Measurements from ENCODE around the gene CD276.
"Not testable (repeated sequence)": the region's sequence is repeated elsewhere in the genome, so short reads cannot be mapped to it uniquely, and the experiment has no call there.

Gene CD276

DNA sequence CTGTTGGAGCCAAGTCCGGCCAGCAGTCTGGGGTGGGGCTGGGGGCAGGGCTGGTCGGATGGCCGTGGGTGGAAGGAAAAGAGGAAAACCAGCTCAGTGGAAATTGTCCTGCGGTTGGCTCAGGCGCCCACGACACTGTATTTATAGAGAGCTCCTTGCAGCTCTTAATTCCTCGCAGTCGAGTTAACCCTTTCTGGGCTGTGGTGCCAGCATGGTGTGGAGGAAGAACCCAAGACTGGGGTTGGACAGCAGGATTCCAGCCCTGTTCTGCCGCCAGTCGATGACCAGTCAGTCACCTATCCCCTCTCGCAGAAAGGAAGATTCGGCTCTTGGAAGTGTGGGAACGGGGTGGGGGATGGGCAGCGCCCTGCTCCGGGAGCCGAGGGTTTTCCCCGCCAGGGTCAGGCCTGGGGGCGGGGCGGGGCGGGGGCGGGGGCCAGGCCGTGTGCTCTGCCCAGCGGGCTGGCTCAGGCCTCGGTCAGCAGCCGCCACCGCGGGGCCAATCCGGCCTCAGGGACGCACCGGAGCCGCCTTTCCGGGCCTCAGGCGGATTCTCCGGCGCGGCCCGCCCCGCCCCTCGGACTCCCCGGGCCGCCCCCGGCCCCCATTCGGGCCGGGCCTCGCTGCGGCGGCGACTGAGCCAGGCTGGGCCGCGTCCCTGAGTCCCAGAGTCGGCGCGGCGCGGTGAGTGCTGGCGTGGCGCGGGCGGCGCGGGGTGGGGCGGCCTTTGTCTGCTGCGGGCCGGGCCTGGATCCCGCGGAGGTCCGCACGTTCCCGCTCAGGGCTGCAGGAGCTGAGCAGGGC, at the start of gene CD276:
TSS of gene CD276 (plus strand) at position 607 of the 804 bp plus-strand sequence. CDS start 15,257 bp downstream, outside the sequence.
- DNase-seq (ENCODE audit: low read depth): no peak

DNA sequence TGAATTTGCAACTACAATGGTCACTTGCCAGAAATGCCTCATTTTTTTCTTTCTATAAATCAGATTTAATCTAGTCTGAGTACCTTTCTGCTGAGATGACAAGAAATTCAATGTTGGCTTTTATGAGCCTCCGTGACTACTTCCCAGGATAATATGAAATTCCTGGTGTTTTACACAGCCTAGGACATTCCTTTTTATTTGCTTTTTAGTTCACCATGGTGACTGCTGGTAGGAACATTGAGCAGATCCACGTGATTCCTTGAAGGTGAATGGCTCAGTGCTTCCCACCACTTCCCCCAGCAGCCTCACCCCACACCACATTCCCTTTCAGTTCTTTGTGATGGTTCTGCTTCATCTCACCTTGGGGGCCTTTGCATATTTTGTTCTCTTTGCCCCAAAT, 46.7 kb upstream of the CD276 start:
- DNase-seq (ENCODE audit: low read depth): no peak

DNA sequence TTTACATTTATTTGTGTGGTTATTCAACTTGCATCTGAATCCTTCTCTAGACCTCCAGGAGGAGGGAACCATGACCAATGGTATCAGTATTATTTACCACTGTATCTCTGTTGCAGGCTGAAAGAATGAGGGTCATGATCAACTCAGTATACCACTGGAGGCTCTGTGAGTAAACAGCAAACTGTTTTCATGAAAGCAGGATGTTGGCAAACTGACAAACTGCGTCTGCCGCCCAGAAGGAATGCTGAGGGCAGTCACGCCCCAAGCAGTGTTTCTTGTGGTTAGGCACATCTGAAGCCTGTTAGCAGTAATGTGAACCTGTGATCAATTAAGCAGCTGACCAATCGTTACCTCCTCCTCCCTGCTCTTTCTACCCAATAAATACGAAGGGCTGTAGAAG, 44.7 kb upstream of the CD276 start:
- not testable (repeated sequence) for DNase-seq (ENCODE audit: low read depth)

DNA sequence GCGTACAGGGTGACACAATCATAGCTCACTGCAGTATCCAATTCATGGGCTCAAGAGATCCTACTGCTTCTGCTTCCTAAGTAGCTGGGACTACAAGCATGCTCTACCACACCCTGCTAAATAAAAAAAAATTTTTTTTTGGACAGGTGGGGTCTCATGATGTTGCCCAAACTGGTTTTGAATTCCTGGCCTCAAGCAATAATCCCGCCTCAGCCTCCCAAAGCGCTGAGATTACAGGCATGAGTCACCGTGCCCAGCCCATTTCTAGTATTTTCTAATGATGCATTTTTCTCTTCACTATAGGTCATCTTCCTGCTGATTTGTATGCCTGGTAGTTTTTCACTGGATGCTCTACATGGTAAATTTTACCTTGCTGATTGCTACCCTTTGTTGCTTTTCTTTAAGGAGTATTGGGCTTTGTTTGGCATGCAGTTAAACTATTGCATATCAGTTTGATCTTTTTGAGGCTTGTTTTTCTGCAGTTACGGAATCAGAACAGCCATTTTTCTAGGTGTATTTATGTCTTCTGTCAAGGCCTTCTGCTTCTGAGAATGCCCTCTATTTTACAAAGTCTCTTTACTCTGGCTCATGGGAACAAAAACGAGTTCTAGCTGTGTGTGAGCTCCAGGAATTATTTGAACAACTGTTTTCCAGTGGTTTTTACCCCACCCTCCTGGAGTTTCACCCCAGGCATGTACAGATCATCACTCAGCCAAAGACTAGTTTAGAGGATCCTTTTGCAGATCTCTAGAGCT, 36.7 kb upstream of the CD276 start:
- DNase-seq (ENCODE audit: low read depth): no peak

DNA sequence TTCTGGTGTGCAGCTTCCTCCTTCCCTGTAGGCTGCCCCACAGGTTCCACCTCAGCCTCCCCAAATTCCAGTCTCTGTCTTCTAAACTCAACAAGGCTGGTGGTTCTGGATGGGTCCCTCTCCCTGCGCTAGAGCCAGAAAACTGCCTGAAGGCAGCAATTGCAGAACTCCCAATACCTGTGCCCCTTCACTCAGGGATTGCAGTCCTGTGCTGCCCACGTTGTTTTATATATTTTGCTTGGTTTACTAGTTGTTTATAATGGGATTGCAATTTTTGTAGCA, 36.2 kb upstream of the CD276 start:
- no peak for DNase-seq (ENCODE audit: low read depth)

DNA sequence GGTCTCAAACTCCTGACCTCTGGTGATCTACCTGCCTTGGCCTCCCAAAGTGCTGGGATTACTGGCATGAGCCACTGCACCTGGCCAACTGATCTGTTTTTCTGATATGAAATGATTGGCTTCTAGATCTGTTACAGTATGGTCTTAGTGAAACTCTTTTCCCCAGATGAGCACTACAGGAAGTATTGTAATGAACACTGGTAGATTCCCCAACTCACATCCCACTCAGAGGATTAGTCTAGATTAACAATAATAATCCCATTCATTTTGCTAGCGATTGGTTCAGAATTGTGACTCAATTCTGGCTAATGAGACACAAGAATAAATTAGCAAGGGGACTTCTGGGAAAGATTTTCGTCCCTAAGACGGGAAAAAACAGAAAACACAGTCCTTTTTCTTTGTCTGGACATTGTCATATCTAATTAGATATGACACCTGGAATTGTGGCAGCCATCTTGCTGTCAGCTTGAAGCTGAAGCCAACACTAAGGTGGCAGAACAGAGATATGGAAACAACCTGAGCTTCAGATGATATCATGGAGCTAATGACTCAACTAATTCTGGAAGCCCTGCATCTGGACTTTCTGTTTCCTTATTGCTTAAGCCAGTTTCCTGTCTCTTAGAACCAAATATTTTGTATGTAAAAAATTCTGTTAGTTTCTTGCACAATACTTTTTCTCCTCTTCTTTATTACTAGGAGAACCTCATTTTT, 33.6 kb upstream of the CD276 start:
- no peak for DNase-seq (ENCODE audit: low read depth)

DNA sequence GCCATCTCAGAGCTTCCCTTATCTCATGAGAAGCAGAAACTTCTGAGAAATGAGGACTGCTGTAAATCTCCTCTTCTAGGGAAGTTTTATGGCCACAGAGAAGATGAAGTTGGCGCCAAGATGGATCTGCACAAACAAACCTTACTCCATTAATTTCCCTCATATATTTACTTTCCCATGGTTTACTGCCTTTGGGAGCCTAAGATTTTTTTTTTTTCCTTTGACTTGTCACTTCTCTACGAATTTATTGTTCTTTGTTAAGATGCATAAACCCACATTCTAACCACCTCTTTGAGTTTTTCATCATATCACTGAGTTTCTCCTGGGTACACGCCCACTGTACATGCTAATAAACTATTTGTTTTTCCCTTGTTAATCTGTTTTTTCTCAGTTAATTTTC, 29.5 kb upstream of the CD276 start:
- DNase-seq (ENCODE audit: low read depth): no peak

DNA sequence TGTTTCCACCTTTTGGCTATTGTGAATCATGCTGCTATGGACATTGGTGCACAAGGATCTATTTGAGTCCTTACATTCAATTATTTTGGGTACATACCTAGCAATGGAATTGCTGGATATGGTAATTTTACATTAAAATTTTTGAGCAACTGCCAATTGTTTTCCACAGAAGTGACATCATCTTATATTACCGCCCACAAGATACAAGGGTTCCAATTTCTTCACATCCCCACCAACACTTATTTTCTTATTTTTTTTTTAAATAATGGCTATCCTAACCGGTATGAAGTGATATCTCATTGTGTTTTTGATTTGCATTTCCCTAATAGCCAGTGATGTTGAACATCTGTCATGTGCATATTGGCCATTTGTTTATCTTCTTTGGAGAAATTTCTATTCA, 28.5 kb upstream of the CD276 start:
- no peak for DNase-seq (ENCODE audit: low read depth)

DNA sequence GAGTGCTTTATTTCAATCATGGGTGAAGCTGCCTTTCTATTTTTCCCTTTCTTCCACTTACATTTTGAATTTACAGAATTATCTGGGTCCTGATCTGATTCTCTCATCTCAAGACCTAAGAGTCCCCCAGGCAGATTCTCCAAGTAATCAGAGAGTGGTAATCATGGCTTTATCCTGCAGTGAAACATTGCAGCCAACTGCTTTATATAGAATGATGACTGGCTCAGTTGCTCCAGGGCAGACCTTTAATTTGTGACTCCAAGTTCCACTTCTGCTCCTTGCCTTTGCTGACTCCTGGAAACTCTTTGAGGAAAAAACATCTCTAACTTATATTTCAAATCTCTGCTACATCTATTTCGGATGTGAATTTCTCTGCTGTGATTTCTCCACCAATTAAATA, 25.5 kb upstream of the CD276 start:
- DNase-seq (ENCODE audit: low read depth): no peak

DNA sequence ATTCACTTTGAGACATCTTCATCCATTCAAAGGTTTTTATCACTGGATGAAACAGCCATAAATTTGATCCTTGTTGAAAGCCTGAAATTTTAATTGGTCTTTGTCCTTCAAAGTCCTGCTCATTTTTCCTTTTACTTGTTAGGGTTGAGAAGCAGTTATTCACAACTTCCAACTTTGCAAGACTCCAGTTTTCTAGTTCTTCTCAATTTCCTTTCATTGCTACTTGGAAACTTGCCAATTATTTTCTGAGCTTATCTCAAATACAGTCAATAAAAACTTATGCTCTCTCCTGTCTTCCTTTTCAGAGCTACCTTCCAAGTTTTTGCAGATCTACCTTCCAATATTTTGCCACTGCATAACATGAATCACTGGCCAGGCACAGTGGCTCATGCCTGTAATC, 23.7 kb upstream of the CD276 start:
- DNase-seq (ENCODE audit: low read depth): no peak

DNA sequence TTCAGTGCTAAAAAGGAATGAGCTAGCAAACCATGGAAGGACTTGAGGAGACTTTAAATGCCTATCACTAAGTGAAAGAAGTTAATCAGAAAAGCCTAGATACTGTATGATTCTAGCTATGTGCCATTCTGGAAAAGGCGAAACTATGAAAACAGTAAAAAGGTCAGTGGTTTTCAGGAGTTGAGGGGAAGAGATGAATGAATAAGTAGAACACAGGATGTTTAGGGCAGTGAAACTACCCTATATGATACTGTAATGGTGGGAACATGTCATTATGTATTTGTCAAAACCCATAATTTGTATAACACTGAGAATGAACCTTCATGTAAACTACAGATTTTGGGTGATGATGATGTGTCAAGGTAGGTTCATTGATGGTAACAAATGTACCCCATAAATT, 9.6 kb upstream of the CD276 start:
- no peak for DNase-seq (ENCODE audit: low read depth)

DNA sequence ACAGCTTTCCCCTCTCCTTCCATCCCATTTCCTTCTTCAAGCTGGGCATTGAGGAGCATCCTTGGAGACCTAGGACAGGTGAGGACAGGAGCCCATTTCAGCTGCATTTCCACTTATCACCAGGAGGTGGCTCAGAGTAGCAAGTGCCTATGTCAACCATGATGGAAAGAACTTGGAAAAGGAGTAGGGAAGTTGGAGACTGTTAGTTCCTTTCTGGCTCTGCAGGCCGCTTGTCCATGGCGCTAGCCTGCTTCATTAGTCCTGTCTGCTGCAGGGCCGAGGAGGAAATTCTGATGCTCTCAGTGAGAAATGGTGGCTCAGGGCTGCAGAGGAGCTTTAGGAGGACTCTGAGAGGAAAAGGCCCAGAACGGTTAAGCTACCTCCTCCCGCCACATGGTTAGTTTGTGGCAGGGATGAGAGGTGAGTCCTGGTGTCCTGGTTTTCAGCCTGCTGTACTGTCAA, 7.0 kb upstream of the CD276 start:
- DNase-seq (ENCODE audit: low read depth): peak; percentile 27

DNA sequence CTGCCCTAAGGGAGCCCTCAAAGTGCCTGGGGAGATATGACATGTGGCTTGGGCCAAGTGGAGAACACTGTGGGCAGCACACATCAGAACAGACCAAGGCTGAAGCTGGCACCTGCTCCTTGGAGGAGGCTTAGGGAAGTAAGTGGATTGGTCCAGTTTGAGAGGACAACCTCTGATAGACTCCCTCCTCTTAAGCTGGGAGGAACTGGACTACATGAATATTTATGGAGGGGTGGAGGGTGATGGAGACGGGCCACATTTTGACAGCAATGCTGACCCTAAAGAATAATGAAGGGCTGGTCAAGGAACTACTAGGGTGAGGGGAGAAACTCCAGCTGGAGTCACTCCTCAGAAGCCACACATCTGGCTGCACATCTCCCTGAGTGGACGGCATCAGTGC, 6.5 kb upstream of the CD276 start:
- DNase-seq (ENCODE audit: low read depth): no peak

DNA sequence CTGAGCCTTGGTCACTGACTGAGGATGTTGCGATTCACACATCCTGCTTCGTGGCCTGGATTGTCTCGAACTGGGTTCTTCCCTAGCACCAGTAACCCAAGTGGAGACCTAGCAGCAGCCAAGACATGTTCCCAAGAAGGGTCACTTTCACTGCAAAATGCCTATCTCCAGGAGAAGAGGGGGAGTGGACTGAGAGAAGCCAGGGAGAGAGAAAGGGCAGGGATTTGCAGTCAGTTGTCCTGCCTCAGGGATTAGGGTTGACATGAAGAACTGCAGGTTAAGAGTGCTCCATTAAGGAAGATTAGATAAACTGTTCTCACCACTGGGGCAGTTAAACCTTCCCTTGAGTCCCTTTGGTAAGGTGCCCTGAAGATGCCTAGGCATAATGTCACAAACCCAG, 5.7 kb upstream of the CD276 start:
- DNase-seq (ENCODE audit: low read depth): no peak

DNA sequence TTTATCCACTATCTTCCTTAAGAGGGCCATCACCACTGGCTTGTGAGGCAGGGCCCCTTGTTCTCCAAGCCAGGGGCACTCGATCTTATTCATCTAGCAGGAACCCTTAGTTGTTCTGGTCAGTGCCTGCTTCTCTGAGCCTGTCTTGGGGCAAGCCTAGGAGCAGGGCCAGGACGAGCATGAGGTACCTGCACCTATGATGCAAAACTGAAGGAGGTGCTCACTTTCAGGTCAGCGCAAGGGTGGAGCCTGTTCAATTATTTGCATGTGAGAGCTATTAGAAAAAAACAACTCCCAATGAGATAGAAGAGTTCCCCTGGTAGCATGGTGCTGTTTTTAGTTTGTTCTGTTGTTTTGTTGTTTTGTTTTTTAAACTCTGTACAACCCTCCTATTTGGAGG, 5.0 kb upstream of the CD276 start:
- no peak for DNase-seq (ENCODE audit: low read depth)

DNA sequence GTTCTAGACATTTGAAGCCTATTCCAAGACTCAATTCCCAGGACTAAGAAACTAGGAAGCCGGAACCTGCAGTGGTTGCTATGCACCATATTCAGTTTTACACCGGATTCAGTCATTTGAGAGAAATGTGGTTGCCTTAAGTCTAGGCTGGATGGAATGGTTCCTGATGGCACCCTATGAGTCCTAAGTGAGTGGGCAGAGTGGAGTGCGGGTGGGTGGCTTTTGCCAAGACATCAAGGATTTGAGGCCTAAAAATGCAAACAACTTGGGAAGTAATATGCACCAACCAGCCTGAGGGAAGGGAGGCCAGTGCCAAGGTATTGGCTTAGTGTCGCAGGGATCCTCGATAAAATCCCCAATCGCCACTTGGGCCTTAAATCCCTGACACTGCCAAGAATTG, 4.2 kb upstream of the CD276 start:
- no peak for DNase-seq (ENCODE audit: low read depth)

DNA sequence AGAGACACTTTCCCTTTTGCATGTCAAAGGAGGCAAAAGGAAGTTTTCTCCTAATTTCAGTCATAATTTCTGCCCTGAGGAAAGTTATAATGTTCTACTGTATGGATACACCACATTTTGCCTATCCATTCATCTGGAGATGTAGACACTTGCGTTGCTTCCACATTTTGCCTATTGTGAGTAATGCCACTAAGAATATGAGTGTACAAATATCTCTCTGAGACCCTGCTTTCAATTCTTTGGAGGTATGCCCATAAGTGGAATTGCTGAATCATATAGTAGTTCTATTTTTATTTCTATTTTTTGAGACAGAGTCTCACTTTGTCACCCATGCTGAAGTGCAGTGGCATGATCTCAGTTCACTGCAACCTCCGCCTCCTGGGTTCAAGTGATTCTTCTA, 3.6 kb upstream of the CD276 start:
- DNase-seq (ENCODE audit: low read depth): no peak

DNA sequence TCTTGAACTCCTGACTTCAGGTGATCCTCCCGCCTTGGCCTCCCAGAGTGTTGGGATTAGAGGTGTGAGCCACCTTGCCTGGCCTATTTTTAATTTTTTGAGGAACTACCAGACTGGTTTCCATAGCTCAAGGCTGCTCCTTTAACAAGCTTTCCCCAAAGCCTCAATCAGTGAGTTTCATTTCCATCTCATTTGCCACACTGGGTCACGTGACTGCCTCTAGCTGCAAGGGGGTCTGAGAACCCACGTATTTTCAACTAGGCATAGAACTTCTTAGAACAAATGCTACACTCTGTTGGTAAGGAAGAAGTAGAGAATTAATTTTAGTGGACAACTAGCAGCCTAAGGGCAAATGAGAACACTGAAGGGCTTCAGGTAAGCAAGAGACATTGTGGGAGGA, 3.1 kb upstream of the CD276 start:
- DNase-seq (ENCODE audit: low read depth): no peak

DNA sequence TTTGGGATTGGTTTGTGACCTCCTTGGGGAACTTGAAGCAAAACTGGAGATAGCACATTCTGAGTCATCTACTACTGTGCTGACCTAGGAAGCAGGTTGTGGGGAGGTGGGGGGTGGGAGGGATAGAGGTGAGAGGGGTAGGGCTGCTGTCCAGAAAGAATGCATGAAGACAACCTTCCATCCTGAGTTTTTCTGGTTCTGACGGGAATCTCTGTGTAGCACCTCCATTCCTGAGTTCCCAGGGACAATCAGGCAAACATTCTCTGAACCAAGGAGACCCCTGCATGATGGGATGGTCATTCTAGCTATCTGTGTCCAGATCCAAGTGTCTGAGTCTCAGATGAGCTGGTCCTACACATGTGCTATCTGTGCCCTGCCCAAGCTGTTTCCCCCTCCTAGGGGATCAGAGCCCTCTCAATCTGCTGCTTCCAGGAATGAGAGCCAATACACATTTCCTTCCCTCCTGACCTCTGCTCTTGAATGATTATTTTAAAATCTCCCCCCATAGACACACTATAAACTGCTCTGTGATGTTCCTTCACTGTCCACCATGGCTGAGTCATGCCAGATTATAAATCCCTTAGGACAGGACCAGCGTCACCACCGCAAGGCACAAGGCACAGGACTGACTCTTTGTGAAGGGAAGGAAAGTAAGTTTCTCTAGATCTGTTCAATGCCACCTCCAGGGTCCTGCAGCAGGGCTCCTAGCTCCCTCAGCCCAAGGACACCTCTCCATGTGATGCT, 2.2 kb upstream of the CD276 start:
- DNase-seq (ENCODE audit: low read depth): no peak

DNA sequence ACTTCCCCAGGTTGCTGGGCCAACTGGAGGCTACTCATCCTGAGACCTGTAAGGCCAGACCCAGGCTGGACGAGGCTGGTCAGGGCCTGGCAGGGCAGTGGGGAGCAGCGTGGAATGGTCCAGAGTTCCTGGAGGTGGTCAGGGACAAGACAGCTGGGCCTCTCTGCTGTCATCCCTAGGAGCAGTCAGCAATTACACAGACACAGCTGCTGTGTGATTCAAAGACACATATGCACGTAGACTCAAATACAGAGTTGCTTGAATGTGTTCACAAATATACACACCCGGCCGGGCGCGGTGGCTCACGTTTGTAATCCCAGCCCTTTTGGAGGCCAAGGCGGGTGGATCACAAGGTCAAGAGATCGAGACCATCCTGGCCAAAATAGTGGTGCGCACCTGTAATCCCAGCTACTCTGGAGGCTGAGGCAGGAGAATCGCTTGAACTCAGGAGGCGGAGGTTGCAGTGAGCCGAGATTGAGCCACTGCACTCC, 1.5 kb upstream of the CD276 start:
- DNase-seq (ENCODE audit: low read depth): no peak

DNA sequence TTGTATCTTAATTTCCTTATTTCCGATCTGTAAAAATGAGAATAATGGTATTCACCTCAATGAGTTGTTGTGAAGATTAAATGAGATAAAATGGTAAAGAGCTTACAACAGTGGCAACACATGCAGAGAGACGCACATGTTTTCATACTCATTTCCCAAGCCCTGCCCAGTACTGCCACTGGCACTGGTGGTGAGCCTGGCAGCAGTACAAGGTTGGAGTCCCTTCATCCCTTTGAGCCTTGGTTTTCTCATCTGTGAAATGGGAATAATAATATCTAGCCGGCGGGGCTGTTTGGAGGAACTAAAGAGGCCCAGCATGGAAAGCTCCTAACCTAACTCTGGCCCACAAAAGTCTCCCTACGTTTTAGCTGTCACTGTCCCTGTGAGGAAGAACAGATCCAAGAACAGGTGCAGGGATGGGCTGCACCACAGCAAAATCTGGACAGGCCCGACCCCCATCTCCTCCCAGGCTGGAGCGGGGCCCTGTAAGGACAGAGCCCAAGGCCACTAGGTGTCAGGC, 866 bp upstream of the CD276 start:
- DNase-seq (ENCODE audit: low read depth): no peak

All from activated gamma-delta T cell treated with anti-CD3 and anti-CD28 coated beads, Interleukin-2, amount 50 U/mL, for 16 hours (primary cell).